Osteocyte (in vitro differentiated cells): ENCODE results near the gene MEGF11. TPM values are rescaled to one million over a fixed set of nuclear protein-coding genes. Genes with fewer than 3 reads are reported as not detected.

ENCODE experiments used
- DNase-seq: peaks from one replicate; pipeline ENCODE4 v3.0.0; 2021; ENCODE audit warnings: mixed read lengths; ENCODE audit not compliant: unreplicated experiment; ENCODE audit errors: extremely low spot score
- H3K27ac Mint-ChIP-seq: one replicate; pipeline ENCODE4 v1.8.0; 2021; ENCODE audit warnings: mild to moderate bottlenecking, mixed read lengths; ENCODE audit not compliant: unreplicated experiment
- H3K27me3 Mint-ChIP-seq: one replicate; pipeline ENCODE4 v1.8.0; 2021; ENCODE audit warnings: mixed read lengths; ENCODE audit not compliant: unreplicated experiment
- H3K36me3 Mint-ChIP-seq: one replicate; pipeline ENCODE4 v1.8.0; 2021; ENCODE audit warnings: mixed read lengths; ENCODE audit not compliant: unreplicated experiment
- H3K4me1 Mint-ChIP-seq: one replicate; pipeline ENCODE4 v1.8.0; 2021; ENCODE audit warnings: mixed read lengths; ENCODE audit not compliant: unreplicated experiment
- H3K4me3 Mint-ChIP-seq: one replicate; pipeline ENCODE4 v1.8.0; 2021; ENCODE audit warnings: mild to moderate bottlenecking, moderate library complexity, mixed read lengths; ENCODE audit not compliant: unreplicated experiment
- H3K9me3 Mint-ChIP-seq: one replicate; pipeline ENCODE4 v1.8.0; 2021; ENCODE audit warnings: mixed read lengths; ENCODE audit not compliant: unreplicated experiment
- CTCF ChIP-seq: fragments of 200-600 bp; sonication (generic); IDR thresholded peaks from 2 replicates; pipeline ENCODE4 v1.5.0; 2021; ENCODE audit warnings: antibody characterized with exemption, mild to moderate bottlenecking, moderate library complexity
- total RNA-seq: library from RNA; stranded (reverse); gene quantifications from 2 replicates; pipeline ENCODE4 v1.2.1, GENCODE V29; 2021

The MEGF11 gene
- total RNA-seq, 1 donor from 2014 or later = not detected

- DNase-seq = no peak
- Mint-ChIP-seq H3K4me3 (no peak overlapping the region), H3K9me3 (no peaks in the 10 kb centered on the region), H3K27me3 (peaks cover 38% of the 10 kb centered on the region), H3K27ac (no peak overlapping the region), H3K36me3 (no peaks in the 10 kb centered on the region), H3K4me1 (peaks cover 3% of the 10 kb centered on the region)
- TF ChIP-seq CTCF = no peak
These were observed 299.2 kb downstream of the MEGF11 start for GRCh38 chr15:65954289-65954741.

DNA sequence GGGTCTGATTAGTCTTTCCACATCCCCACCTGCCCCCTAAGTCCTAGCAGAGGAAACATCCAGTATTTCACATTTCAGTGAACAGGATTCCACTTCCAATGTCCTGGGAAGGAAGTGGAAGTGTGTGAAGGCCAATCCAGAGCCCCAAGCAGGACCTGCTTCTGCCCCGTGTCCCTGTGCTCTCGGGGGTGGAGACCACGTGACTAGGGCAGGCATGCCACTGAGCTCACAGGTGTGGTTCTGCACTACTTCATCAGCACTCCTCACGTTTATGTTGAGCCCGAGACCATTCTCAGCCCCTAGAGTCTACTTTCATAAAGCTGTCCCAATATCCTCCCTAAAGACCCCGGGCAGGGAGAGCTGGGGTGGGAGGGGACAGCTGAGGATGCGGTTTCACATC is 299.9 kb downstream of the MEGF11 start:
- Mint-ChIP-seq H3K9me3 (no peaks in the 10 kb centered on the region), H3K4me1 (peaks cover 3% of the 10 kb centered on the region), H3K36me3 (no peaks in the 10 kb centered on the region), H3K27me3 (peaks cover 40% of the 10 kb centered on the region), H3K4me3 (no peak overlapping the region), H3K27ac (no peak overlapping the region)
- TF ChIP-seq CTCF = no peak
- DNase-seq = no peak

- TF ChIP-seq CTCF = no peak
- peaks cover 39% of the 10 kb centered on the region for H3K27me3 Mint-ChIP-seq
- no peak overlapping the region for H3K4me3 Mint-ChIP-seq
- peaks cover 3% of the 10 kb centered on the region for H3K4me1 Mint-ChIP-seq
- no peak overlapping the region for H3K27ac Mint-ChIP-seq
- DNase-seq = no peak
- H3K9me3 Mint-ChIP-seq = no peaks in the 10 kb centered on the region
- H3K36me3 Mint-ChIP-seq = no peaks in the 10 kb centered on the region
These were observed 301.0 kb downstream of the MEGF11 start for GRCh38 chr15:65952391-65953053.

- H3K4me1 Mint-ChIP-seq = peaks cover 3% of the 10 kb centered on the region
- no peaks in the 10 kb centered on the region for H3K36me3 Mint-ChIP-seq
- H3K9me3 Mint-ChIP-seq = no peaks in the 10 kb centered on the region
- no peak for TF ChIP-seq CTCF
- H3K4me3 Mint-ChIP-seq = no peak overlapping the region
- no peak overlapping the region for H3K27ac Mint-ChIP-seq
- peaks cover 32% of the 10 kb centered on the region for H3K27me3 Mint-ChIP-seq
- no peak for DNase-seq
These were observed 302.5 kb downstream of the MEGF11 start for GRCh38 chr15:65951007-65951406.

GRCh38 chr15:65949491-65949890 is 304.1 kb downstream of the MEGF11 start:
- no peak for DNase-seq
- Mint-ChIP-seq H3K9me3 (no peaks in the 10 kb centered on the region), H3K4me3 (no peak overlapping the region), H3K36me3 (no peaks in the 10 kb centered on the region), H3K4me1 (peaks cover 3% of the 10 kb centered on the region), H3K27me3 (peaks cover 24% of the 10 kb centered on the region), H3K27ac (no peak overlapping the region)
- TF ChIP-seq CTCF = no peak
